A673 (cell line): ENCODE measurements around the gene ZNF223.

ENCODE experiments used
- EZH2 ChIP-seq: fragments of 200-600 bp; sonication (generic); IDR thresholded peaks from 2 replicates; pipeline ENCODE4 v1.6.1; 2017; ENCODE audit warnings: borderline replicate concordance, low read depth, mild to moderate bottlenecking, mixed read lengths, antibody characterized with exemption, low read length; ENCODE audit not compliant: poor library complexity, severe bottlenecking
- TF ChIP-seq, protein P1 (sequence below): fragments of 300-800, 200-600 bp; sonication (generic); conservative IDR thresholded peaks from 2 replicates; pipeline ENCODE4 v1.5.1; 2017; ENCODE audit warnings: low read depth, mild to moderate bottlenecking, antibody characterized with exemption, low read length, moderate library complexity, mixed read lengths

DNA sequence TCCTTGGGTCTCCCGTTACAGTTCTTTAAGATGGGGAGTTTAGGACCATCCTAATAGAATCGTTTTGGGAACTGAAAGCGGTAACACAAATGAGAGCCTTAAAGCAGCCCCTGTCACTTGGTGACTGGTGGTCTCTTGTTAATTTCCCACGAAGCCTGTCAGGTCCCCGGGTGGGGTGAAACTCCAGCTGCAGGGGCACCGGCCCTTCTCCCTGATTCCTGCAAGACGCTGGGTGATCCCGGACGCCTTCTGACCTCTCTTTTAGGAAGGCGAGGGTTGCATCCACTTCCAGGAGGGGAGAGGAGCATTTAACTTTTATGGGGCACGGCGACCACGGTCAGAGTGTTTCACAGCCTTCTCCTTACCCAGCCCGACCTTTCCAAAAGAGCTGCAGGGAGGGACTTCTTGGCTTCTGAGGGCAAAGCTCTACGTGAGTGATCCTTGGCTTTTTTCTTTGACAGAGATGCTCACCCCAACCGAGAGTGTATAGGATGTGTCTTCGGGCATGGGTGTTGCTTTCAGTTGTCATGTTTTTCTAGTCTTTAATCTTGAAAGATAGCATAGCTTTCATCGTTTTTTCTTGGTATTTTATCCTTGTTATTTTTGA, 62.1 kb downstream of the ZNF223 start:
- TF ChIP-seq, protein P1, sequence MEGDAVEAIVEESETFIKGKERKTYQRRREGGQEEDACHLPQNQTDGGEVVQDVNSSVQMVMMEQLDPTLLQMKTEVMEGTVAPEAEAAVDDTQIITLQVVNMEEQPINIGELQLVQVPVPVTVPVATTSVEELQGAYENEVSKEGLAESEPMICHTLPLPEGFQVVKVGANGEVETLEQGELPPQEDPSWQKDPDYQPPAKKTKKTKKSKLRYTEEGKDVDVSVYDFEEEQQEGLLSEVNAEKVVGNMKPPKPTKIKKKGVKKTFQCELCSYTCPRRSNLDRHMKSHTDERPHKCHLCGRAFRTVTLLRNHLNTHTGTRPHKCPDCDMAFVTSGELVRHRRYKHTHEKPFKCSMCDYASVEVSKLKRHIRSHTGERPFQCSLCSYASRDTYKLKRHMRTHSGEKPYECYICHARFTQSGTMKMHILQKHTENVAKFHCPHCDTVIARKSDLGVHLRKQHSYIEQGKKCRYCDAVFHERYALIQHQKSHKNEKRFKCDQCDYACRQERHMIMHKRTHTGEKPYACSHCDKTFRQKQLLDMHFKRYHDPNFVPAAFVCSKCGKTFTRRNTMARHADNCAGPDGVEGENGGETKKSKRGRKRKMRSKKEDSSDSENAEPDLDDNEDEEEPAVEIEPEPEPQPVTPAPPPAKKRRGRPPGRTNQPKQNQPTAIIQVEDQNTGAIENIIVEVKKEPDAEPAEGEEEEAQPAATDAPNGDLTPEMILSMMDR, result no peak
- TF ChIP-seq EZH2, result no peak
